Thyroid gland (tissue), 4 donors: ENCODE data around the gene ANKRD6. TPM values are rescaled to one million over a fixed set of nuclear protein-coding genes. Genes with fewer than 3 reads are reported as not detected.

Experiments used
- DNase-seq, 2 donors: peaks; one replicate each; pipeline ENCODE4 v3.0.0-alpha.2; 2019
- H3K27ac ChIP-seq, 3 donors: fragments of 200-600 bp; sonication (generic); 1 replicate in 2 of 3; 2 replicates in 1 of 3; pipeline ENCODE4 v1.5.1; 2016 to 2019; ENCODE audit warnings: mild to moderate bottlenecking in 1 of 3, moderate library complexity in 1 of 3
- H3K27me3 ChIP-seq: fragments of 200-600 bp; sonication (generic); one replicate; pipeline ENCODE4 v1.5.1; 2019
- H3K36me3 ChIP-seq, 2 donors: fragments of 200-600 bp; sonication (generic); one replicate each; pipeline ENCODE4 v1.5.1; 2016 to 2019
- H3K4me1 ChIP-seq, 2 donors: fragments of 200-600 bp; sonication (generic); one replicate each; pipeline ENCODE4 v1.5.1; 2017 to 2019
- H3K4me3 ChIP-seq, 3 donors: fragments of 200-600 bp; sonication (generic); replicated peaks in 1 of 3; 1 replicate in 2 of 3; 2 replicates in 1 of 3; pipeline ENCODE4 v1.5.1; 2016; ENCODE audit warnings: mild to moderate bottlenecking in 1 of 3
- H3K9me3 ChIP-seq: fragments of 200-600 bp; sonication (generic); one replicate; pipeline ENCODE4 v1.5.1; 2017
- POLR2A ChIP-seq, 2 donors: fragments of 450-650 bp; IDR thresholded peaks; one replicate each; pipeline ENCODE4 v1.6.1; 2017; ENCODE audit warnings: antibody characterized with exemption in 2 of 2, mild to moderate bottlenecking in 2 of 2, moderate library complexity in 1 of 2
- WGBS, 2 donors: methylation state at CpG; one replicate each; pipeline ENCODE4 v1.1.5; 2017; 5-methylcytosine and 5-hydroxymethylcytosine counted together
- intact Hi-C: fragments of 100-400 bp; cut with DNase I; formaldehyde crosslinking; loops from one replicate; pipeline ENCODE4 v1.15.1; 2023
- total RNA-seq, 4 donors: library from RNA; depleted of rRNA; stranded (reverse); fragments of >200 nt; gene quantifications; one replicate each; pipeline ENCODE4 v1.2.3, GENCODE V29; 2016
- TF ChIP-seq, protein P1 (sequence below), 6 experiments: fragments of 200-600 bp in 3 of 6; fragments of 450-650 bp in 3 of 6; sonication (generic) in 3 of 6; IDR thresholded peaks; one replicate each; pipeline ENCODE4 v1.5.1; 2016 to 2019; ENCODE audit warnings: antibody characterized with exemption in 6 of 6, mild to moderate bottlenecking in 2 of 6, inconsistent platforms in 1 of 6, moderate library complexity in 1 of 6

Gene ANKRD6
- total RNA-seq, 4 donors from 2014 or later, result 18.2 to 50.6 (median 20.6) TPM

DNA sequence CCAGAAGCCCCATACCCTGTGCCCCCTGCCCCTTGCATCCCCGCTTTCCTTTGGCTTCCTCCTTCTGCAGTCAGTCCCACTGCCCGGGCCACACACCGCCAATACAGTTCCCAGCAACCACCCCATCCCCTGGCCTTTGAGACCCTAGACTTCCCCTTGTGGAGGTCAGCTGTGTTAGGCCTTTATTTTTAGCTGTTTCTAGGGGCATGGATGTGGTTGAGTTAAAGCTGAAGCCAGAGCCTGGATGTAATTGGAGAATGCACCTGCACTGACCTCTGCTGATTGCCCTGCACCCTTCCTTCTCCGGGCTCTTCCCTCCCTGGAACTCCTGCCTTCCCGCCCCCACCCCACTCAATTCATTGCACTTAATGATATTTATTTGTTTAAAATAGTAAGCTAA lies 171.7 kb downstream of the ANKRD6 start:
- H3K9me3 ChIP-seq, result no peaks in the 10 kb centered on the region
- no peak overlapping the region for H3K27ac ChIP-seq
- TF ChIP-seq POLR2A (IDR thresholded peaks at IDR 0.05), result no peak
- TF ChIP-seq, protein P1, sequence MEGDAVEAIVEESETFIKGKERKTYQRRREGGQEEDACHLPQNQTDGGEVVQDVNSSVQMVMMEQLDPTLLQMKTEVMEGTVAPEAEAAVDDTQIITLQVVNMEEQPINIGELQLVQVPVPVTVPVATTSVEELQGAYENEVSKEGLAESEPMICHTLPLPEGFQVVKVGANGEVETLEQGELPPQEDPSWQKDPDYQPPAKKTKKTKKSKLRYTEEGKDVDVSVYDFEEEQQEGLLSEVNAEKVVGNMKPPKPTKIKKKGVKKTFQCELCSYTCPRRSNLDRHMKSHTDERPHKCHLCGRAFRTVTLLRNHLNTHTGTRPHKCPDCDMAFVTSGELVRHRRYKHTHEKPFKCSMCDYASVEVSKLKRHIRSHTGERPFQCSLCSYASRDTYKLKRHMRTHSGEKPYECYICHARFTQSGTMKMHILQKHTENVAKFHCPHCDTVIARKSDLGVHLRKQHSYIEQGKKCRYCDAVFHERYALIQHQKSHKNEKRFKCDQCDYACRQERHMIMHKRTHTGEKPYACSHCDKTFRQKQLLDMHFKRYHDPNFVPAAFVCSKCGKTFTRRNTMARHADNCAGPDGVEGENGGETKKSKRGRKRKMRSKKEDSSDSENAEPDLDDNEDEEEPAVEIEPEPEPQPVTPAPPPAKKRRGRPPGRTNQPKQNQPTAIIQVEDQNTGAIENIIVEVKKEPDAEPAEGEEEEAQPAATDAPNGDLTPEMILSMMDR (IDR thresholded peaks at IDR 0.05), result no peak
- intact Hi-C loops, result no loop called here
- no peak for DNase-seq
- H3K4me1 ChIP-seq, result no peaks in the 10 kb centered on the region
- H3K27me3 ChIP-seq, result no peaks in the 10 kb centered on the region
- H3K36me3 ChIP-seq, result no peaks in the 10 kb centered on the region
- no peak overlapping the region for H3K4me3 ChIP-seq
- 87 to 93% methylated on average over 5 of the region's 5 CpGs for WGBS, 2 donors

DNA sequence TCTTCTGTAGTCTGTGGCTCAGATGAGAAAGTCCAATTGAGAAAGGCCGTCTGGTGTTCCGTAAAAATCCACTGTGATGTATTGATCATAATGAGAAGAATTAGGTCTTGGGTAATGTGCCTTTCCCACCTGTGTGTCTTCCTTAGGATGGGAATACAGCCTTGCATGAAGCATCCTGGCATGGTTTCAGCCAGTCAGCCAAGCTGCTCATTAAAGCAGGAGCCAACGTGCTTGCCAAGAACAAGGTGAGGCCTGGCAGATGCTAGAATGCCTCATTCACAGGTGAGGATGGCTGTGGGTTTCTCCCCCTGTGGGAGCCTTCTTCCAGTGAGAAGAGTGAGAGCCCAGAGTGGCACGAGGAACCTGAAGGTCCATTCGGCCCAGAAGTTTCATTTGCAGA lies 172.9 kb downstream of the ANKRD6 start:
- H3K4me3 ChIP-seq, result no peak overlapping the region
- no peak for DNase-seq
- intact Hi-C loops, result no loop called here
- TF ChIP-seq, protein P1 (IDR thresholded peaks at IDR 0.05), result no peak
- no peak for TF ChIP-seq POLR2A (IDR thresholded peaks at IDR 0.05)
- WGBS, 2 donors, result 84 to 90% methylated on average over 5 of the region's 5 CpGs
- H3K36me3 ChIP-seq, result no peaks in the 10 kb centered on the region
- no peaks in the 10 kb centered on the region for H3K9me3 ChIP-seq
- no peaks in the 10 kb centered on the region for H3K4me1 ChIP-seq
- no peaks in the 10 kb centered on the region for H3K27me3 ChIP-seq
- no peak overlapping the region for H3K27ac ChIP-seq

DNA sequence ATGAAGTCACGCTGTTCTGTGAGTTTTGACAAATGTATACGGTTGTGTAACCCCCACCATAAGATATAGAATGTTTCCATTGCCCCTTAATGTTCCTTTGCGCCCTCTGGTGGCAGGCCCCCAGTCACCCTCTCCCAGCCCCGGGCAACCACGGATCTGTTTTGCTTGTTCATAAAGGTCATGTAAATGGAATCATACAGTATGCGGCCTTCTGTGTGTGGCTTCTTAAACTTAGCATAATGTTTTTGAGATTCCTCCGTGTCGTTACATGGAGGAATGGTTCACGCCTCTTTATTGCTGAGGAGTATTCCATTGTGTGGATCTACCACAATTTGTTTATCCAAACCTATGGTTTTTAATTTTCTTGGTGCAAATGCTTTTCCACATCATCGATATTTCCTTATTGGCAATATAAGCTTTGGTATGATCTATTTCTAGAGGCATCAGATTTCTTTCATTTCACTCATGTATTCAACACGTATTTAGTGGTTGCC lies 177.2 kb downstream of the ANKRD6 start:
- Histone ChIP-seq H3K27me3 (no peaks in the 10 kb centered on the region), H3K27ac (no peak overlapping the region), H3K4me3 (no peak overlapping the region), H3K4me1 (no peaks in the 10 kb centered on the region), H3K9me3 (no peaks in the 10 kb centered on the region), H3K36me3 (no peaks in the 10 kb centered on the region)
- 58 to 67% methylated on average over 11 of the region's 11 CpGs for WGBS, 2 donors
- DNase-seq, result peak; percentile 46 to 61
- intact Hi-C loops, result loop anchor here (5.0 kb wide), 1 partner anchor 178 kb away; the partner anchor contains the start of gene ANKRD6
- TF ChIP-seq, protein P1 (IDR thresholded peaks at IDR 0.05), result peak; percentile 28 to 75 (median 62)
- no peak for TF ChIP-seq POLR2A (IDR thresholded peaks at IDR 0.05)

DNA sequence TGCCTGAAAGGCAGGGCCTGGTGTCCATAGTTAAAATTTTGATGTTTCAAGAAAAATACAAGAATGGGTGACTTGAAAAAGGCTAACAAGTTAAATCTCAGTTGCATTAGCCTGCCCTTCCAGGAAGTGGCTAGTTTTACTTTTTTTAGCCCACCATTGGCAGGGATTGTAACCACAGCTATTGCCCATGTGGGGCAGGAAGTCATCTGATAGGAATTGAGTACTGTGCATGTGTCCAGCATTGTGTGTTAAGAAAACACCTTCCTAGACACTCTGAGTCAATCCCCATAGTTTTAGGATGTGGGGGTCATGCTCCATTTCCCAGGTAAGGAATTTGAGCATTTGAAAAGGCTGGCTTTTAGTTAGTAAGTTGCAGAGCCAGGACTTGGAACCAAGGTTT lies 178.7 kb downstream of the ANKRD6 start:
- no peak overlapping the region for H3K27ac ChIP-seq
- H3K4me1 ChIP-seq, result no peaks in the 10 kb centered on the region
- TF ChIP-seq POLR2A (IDR thresholded peaks at IDR 0.05), result no peak
- TF ChIP-seq, protein P1 (IDR thresholded peaks at IDR 0.05), result no peak
- DNase-seq, result no peak
- intact Hi-C loops, result loop anchor here (5.0 kb wide), 1 partner anchor 179 kb away; the partner anchor contains the start of gene ANKRD6
- H3K4me3 ChIP-seq, result no peak overlapping the region
- no peaks in the 10 kb centered on the region for H3K27me3 ChIP-seq
- H3K9me3 ChIP-seq, result no peaks in the 10 kb centered on the region
- no peaks in the 10 kb centered on the region for H3K36me3 ChIP-seq

DNA sequence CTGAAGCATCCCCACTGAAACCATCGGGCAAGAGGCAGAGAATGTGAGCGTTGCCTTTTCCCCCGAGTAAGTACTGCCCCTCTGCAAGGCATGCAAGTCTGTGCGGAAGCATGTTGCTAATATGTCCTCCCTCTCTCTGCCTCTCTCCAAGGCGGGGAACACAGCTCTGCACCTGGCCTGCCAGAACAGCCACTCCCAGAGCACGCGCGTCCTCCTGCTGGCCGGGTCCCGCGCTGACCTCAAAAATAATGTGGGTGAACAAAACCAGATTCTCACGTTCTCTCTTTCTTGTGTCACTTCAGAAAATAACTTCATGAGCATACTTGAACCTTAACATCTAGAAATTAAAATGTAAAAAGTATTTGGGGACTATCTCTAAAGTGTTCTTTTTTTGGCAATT lies 179.2 kb downstream of the ANKRD6 start:
- intact Hi-C loops, result loop anchor here (5.0 kb wide), 1 partner anchor 180 kb away; the partner anchor contains the start of gene ANKRD6
- no peak for DNase-seq
- 79 to 87% methylated on average over 12 of the region's 12 CpGs for WGBS, 2 donors
- no peaks in the 10 kb centered on the region for H3K9me3 ChIP-seq
- H3K4me3 ChIP-seq, result no peak overlapping the region
- no peaks in the 10 kb centered on the region for H3K36me3 ChIP-seq
- no peak overlapping the region for H3K27ac ChIP-seq
- no peaks in the 10 kb centered on the region for H3K27me3 ChIP-seq
- TF ChIP-seq, protein P1 (IDR thresholded peaks at IDR 0.05), result no peak
- TF ChIP-seq POLR2A (IDR thresholded peaks at IDR 0.05), result no peak
- no peaks in the 10 kb centered on the region for H3K4me1 ChIP-seq
